HG02623 (cell line): ENCODE data around the gene ZNF28.
"Not testable (repeated sequence)": the region's sequence is repeated elsewhere in the genome, so short reads cannot be mapped to it uniquely, and the experiment has no call there.

ENCODE experiments used
- ATAC-seq: cut with Tn5 transposase; IDR thresholded peaks from one replicate; pipeline ENCODE4 v1.9.1; 2021; ENCODE audit warnings: moderate library complexity; ENCODE audit not compliant: unreplicated experiment

ZNF28 gene

DNA sequence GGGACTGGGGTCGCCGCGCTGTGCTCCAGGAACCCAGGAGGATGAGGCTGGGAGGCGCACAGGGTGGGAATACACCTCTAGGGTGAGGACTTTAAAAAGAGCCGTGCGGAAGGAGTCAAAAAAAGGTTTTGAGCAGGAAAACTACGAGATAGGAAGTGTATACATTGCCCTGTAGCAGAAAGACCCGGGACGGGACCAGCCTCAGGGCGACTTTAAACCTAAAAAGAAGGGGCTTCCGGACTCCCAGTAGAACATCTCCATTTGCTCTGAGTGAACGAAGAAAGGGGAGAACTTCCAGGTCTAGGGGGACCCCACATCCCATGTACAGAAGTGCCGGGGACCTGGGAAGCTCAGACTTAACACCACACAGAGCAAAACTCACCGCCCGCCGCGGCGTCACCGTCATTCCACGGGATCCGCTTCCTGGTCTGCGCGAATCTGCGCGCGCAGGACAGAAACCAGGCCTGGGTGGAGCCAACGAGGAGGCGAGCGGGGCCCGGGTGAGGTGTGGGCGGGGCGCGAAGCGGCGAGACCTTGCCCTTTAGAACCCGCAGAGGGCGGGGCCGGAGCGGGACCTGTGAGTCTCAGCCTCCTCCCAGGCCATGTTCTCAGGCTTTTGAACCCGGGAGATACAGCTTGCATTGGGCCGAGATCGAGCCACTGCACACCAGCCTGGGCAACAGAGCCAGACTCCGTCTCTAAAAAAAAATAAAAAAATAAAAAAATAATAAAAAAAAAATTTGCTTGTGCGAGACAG, at the start of gene ZNF28:
Gene ZNF28, minus strand, starts transcription at position 430 of the 757 bp plus-strand sequence. CDS start 3,675 bp downstream, outside the sequence.
- ATAC-seq = peak; percentile 93

DNA sequence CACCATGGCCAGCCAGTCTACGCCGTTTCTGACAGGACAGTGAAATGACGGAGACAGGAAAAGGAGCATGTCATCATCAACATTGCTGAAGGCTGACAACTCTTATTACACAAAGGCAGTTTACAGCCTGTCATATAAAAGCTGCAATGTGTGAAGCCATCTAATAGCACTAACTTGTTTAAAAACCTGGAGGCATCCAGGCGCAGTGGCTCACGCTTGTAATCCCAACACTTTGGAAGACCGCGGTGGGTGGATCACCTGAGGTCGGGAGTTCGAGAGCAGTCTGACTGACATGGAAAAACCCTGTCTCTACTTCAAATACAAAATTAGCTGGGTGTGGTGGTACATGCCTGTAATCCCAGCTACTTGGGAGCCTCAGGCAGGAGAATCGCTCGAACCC, 46.6 kb upstream of the ZNF28 start:
- not testable (repeated sequence) for ATAC-seq

DNA sequence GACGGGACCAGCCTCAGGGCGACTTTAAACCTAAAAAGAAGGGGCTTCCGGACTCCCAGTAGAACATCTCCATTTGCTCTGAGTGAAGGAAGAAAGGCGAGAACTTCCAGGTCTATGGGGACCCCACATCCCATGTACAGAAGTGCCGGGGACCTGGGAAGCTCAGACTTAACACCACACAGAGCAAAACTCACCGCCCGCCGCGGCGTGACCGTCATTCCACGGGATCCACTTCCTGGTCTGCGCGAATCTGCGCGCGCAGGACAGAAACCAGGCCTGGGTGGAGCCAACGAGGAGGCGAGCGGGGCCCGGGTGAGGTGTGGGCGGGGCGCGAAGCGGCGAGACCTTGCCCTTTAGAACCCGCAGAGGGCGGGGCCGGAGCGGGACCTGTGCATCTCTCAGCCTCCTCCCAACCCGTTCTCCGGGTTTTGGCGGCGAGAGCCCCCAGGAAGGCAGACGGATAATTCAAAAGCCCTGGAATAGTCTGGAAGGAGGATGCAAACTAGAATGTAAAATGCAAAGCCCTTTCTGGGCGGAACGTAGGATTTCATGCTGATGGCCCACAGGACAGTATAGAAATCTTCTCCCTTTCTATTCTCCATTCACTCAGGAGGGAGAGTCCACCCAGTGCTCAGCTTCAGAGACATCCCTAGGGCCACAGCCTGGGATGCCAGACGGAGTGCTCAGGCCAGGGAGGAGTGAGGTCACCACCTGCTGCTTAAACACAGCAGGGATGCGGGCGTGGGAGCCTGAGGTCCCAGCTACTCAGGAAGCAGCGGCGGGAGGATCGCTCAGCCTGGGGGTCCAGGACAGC, 36.2 kb upstream of the ZNF28 start, which contains the start of gene ZNF468:
Gene ZNF468, minus strand, starts transcription at position 242 of the 814 bp plus-strand sequence. CDS start 3,347 bp downstream, outside the sequence.
- ATAC-seq = peak; percentile 95

DNA sequence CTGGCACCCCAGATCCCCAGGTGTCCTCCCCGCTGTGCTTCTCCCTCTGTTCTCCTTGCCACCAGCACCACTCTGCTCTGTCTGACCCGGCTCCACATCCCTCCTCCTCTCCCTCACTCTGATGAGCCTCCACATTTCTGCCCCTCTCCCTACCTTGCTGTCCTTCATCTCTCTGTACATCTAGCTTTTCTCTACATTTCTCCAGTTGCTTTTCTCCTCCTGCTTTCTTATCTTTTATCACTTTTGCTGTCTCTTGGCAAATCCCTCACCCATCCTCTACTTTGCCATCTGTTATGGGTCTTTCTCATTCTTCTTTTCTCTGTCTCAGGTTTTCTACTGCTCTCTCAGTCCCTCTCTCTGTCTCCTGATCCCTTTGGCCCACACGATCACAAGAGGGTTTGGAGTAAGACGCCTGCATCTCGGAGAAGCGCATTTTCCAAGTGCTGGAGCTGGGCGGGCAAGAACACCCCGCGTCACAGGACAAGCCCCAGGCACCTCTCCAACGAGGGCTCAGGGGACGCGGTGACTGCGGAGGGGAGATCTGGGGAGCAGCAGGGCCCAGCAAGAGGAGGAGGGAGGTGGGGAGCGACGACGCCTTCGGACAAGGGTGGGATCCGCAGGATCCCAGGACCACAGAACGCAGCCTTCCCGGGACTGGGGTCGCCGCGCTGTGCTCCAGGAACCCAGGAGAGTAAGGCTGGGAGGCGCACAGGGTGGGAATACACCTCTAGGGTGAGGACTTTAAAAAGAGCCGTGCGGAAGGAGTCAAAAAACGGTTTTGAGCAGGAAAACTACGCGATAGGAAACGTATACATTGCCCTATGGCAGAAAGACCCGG, 35.3 kb upstream of the ZNF28 start:
- peak; percentile 8 for ATAC-seq

DNA sequence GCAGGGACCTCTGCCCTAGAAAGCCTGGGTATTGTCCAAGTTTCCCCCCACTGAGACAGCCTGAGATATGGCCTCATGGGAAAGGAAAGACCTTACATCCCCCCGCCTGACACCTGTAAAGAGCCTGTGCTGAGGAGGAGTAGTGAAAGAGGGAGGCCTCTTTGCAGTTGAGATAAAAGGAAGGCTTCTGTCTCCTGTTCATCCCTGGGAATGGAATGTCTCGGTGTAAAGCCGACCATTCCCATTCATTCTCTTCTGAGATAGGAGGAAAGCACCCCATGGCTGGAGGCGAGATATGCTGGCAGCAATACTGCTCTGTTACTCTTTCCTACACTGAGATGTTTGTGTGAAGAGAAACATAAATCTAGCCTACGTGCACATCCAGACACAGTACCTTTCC, 25.9 kb upstream of the ZNF28 start:
- ATAC-seq = not testable (repeated sequence)

DNA sequence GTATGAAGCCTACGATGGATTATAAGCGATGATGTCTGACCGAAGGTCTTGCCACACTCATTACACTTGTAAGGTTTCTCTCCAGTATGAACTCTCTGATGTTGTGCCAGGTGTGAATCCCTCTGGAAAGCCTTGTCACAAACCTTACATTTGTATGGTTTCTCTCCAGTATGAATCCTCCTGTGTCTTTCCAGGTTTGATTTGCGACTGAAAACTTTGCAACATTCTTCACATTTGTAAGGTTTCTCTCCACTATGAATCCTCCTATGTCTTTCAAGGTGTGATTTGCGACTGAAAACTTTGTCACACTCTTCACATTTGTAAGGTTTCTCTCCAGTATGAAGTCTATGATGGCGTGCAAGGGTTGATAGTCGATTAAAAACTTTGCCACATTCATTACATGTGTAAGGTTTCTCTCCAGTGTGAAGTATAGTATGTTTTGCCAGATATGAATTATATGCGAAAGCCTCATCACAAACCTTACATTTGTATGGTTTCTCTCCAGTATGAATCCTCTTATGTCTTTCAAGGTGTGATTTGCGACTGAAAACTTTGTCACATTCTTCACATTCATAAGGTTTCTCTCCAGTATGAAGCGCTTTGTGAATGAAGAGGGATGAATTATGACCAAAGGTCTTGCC, 19.5 kb upstream of the ZNF28 start:
- ATAC-seq = not testable (repeated sequence)

DNA sequence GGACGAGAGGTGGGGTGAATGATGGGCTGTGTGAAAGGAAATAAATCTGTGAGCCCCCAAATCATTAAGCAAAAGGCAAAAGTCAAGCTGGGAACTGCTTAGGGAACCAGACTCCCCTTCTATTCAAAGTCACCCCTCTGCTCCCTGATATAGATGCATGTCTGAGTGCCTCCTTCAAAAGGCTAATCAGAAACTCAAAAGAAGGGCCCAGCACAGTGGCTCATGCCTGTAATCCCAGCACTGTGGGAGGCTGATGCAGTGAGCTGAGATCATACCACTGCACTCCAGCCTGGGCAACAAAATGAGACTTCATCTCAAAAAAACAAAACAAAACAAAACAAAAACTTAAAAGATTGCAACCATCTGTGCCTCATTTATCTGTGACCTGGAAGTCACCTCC, 12.9 kb upstream of the ZNF28 start:
- ATAC-seq = not testable (repeated sequence)

DNA sequence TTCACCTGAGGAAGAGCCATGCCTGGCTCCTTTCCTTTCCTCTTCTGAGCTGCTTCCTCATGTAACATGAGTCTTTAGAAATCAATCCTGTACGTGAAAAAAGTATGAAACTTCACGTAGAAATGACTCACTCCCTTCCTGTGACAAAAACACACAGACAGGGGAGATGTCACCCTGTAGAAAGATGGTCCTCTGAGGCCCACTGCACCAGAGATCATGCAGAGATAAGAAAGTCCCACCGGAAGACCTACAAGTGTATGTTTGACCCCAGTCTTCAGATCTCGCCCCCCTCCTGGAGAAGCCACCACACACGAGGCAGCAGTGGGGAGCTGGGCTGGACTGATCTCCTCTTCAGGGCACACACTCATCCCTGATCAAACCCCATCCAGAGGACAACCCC, 12.1 kb upstream of the ZNF28 start:
- ATAC-seq = not testable (repeated sequence)

DNA sequence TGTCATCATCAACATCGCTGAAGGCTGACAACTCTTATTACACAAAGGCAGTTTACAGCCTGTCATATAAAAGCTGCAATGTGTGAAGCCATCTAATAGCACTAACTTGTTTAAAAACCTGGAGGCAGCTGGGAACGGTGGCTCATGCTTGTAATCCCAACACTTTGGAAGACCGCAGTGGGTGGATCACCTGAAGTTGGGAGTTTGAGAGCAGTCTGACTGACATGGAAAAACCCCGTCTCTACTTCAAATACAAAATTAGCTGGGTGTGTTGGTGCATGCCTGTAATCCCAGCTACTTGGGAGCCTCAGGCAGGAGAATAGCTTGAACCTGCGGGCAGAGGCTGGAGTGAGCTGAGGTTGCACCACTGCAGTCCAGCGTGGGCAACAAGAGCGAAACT, 8.4 kb upstream of the ZNF28 start:
- not testable (repeated sequence) for ATAC-seq

DNA sequence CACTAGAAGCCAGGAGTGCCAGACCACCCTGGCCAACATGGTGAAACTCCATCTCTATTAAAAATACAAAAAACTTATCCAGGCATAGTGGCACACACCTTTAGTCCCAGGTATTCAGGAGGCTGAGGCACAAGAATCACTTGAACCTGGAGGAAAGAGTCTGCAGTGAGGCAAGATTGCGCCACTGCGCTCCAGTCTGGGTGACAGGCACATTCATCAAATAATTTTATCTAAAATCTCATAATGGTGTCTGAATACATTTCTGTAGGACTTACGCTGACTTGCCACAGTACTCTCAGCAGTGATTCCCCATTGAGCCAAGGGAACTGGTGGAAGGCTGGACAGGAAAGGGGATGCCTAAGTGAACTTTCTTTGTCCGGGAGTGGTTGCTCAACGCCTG, 4.3 kb upstream of the ZNF28 start:
- ATAC-seq = no peak

DNA sequence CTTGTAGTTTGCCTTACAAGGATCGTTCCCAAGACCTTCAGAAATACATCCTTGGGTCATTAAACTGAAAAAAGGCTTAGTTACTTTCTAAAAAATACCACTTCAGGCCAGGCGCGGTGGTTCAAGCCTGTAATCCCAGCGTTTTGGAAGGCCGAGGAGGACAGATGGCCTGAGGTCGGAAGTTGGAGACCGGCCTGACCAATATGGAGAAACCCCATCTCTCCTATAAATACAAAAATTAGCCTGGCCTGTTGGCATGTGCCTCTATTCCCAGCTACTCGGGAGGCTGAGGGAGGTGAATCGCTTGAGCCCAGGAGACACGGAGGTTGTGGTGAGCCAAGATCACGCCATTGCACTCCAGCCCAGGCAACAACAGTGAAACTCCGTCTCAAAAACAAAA, 2.2 kb upstream of the ZNF28 start:
- no peak for ATAC-seq

DNA sequence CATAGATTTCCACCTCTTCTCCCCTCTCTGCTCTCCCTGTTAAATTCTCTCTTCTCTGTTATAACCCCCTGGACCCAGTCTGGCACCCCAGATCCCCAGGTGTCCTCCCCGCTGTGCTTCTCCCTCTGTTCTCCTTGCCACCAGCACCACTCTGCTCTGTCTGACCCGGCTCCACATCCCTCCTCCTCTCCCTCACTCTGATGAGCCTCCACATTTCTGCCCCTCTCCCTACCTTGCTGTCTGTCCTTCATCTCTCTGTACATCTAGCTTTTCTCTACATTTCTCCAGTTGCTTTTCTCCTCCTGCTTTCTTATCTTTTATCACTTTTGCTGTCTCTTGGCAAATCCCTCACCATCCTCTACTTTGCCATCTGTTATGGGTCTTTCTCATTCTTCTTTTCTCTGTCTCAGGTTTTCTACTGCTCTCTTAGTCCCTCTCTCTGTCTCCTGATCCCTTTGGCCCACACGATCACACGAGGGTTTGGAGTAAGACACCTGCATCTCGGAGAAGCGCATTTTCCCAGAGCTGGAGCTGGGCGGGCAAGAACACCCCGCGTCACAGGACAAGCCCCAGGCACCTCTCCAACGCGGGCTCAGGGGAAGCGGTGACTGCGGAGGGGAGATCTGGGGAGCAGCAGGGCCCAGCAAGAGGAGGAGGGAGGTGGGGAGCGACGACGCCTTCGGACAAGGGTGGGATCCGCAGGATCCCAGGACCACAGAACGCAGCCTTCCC, 795 bp downstream of the ZNF28 start:
- ATAC-seq = peak; percentile 18

DNA sequence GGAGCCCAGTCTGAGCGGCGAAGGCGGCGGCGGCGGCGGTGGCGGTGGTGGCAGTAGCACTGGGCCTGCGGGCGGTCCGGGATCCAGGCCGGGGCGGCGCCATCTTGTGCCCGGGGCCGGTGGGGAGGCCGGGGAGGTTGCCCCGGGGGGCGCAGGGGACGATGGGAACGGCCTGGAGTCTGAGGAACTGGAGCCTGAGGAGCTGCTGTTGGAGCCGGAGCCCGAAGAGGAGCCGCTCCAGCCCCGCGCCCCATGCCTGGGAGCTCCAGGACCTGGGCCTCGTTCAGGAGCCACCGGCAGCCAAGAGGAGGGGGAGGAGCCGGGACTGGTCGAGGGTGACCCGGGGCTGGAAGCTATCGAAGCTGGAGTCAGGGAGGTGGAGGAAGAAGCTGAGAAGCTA, 11.6 kb downstream of the ZNF28 start:
- no peak for ATAC-seq

DNA sequence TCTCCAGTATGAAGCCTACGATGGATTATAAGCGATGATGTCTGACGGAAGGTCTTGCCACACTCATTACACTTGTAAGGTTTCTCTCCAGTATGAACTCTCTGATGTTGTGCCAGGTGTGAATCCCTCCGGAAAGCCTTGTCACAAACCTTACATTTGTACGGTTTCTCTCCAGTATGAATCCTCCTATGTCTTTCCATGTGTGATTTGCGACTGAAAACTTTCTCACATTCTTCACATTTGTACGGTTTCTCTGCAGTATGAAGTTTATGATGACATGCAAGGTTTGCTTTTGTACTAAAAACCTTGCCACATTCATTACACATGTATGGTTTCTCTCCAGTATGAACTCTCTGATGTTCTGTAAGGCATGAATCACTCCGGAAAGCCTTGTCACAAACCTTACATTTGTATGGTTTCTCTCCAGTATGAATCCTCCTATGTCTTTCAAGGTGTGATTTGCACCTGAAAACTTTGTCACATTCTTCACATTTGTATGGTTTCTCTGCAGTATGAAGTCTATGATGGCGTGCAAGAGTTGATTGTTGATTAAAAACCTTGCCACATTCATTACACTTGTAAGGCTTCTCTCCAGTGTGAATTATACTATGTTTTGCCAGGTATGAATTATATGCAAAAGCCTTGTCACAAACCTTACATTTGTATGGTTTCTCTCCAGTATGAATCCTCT, 21.3 kb downstream of the ZNF28 start:
- not testable (repeated sequence) for ATAC-seq

DNA sequence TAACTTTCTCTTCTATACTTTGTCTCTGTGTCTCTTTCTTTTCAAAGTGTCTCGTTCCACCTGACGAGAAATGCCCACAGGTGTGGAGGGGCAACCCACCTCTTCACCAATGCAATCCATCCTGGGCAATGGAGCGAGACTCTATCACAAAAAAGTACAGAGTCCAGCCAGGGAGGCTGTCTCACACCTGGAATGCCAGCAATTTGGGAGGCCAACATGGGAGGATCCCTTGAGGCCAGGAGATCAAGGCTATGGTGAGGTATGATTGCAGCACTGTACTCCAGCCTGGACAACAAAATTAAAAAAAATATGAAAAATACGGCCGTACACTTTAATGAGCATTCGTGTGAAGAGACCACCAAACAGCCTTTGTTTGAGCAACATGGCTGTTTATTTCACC, 32.0 kb downstream of the ZNF28 start:
- ATAC-seq = no peak

DNA sequence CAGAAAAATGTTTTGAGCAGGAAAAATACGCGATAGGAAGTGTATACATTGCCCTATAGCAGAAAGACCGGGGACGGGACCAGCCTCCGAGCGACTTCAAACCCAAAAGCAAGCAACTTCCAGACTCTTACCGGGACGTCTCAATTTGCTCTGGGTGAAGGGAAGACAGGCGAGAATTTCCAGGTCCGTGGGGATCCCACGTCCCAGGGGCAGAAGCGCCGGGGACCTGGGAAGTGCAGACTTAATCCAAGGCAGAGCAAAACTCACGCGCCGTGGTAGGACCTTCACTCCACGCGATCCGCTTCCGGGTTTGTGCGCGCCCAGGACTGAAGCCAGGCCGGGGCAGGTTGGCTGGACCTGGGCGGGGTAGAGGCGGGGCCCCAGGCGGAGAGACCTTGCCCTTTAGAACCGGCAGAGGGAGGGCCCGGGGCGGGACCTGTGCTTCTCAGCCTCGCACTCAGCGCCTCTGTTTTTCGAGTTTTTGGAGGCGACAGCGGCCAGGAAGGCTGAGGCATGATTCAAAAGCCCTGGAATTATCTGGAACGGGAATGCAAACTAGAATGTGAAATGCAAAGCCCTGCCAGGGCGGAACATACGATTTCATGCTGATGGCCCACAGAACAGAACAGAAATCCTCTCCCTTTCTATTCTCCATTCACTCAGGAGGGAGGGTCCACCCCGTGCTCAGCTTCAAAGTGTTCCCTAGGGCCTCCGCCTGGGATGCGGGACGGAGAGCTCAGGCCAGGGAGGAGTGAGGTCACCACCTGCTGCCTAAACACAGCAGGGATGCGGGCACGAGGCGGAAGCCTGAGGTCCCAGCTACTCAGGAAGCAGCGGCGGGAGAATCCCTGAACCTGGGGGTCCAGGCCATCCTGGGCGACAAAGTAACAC, 34.7 kb downstream of the ZNF28 start, which contains the start of gene ZNF600:
Gene ZNF600, minus strand, starts transcription at position 328 of the 891 bp plus-strand sequence. CDS start 7,903 bp downstream, outside the sequence.
- peak; percentile 86 for ATAC-seq

DNA sequence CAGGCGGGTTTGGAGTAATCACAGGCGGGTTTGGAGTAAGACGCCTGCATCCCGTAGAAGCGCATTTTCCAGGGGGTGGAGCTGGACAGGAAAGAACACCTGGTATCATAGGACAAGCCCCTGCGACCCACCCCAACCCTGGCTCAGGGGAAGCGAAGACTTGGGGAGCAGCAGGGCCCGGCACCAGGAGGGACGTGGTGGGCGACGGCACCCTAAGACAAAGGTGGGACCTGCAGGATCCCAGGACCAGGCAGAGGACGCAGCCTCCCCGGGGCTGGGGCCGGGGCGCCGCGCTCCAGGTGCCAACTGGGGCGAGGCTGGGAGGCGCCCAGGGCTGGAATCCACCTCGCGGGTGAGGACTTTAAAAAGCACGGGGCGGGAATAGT, 35.4 kb downstream of the ZNF28 start:
- peak; percentile 25 for ATAC-seq

DNA sequence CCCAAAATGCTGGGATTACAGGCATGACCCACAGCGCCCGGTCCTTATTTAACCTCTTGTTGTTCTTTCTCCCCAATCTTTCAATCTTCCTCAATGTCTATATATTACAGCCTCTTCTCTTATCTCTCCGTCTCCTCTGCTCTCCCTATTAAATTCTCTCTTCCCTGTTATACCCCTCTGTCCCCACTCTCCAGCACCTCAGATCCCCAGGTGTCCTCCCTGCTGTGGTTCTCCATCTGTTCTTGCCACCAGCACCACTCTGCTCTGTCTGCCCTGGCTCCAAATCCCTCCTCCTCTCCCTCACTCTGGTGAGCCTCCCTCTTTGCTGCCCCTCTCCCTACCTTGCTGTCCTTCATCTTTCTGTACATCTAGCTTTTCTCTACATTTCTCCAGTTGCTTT, 35.9 kb downstream of the ZNF28 start:
- no peak for ATAC-seq
